Activated naive CD8-positive, alpha-beta T cell treated with anti-CD3 and anti-CD28 coated beads for 36 hours (primary cell): ENCODE results near the gene DDI1. TPM values are rescaled to one million over a fixed set of nuclear protein-coding genes. Genes with fewer than 3 reads are reported as not detected.

ENCODE experiments used
- total RNA-seq, 2 experiments: library from RNA; stranded (reverse); gene quantifications; one replicate each; pipeline ENCODE4 v1.2.3, GENCODE V29; 2021

DDI1 gene
- total RNA-seq, 2 experiments from 2014 or later: not detected

Other genes with a start within 250 kb of the DDI1 start
- gene PDGFD, start 127.5 kb downstream of the DDI1 start, total RNA-seq: not detected